Measurements from ENCODE around the gene UBTD2.
"Not testable (repeated sequence)": the region's sequence is repeated elsewhere in the genome, so short reads cannot be mapped to it uniquely, and the experiment has no call there.

The UBTD2 gene, protein sequence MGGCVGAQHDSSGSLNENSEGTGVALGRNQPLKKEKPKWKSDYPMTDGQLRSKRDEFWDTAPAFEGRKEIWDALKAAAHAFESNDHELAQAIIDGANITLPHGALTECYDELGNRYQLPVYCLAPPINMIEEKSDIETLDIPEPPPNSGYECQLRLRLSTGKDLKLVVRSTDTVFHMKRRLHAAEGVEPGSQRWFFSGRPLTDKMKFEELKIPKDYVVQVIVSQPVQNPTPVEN

GRCh38 chr5:172283020-172283861, at the start of gene UBTD2:
TSS of gene UBTD2 (minus strand) at chr5:172283764. CDS start at chr5:172283665, 99 bp downstream.
- Histone ChIP-seq H3K9me3 (replicated peaks in 1 of 11) (peaks cover 0 to 15% (median 9%) of the 10 kb centered on the region in 11 experiments; a peak in 16 of 22 replicates), H3K4me3 (peak within 1 kb of the TSS; percentile 66 to 98 (median 92)), H3K4me1 (peaks cover 25 to 44% (median 36%) of the 10 kb centered on the region in 10 experiments), H3K27me3 (no peaks in the 10 kb centered on the region), H3K9ac (peak within 1 kb of the TSS; percentile 81 to 97 (median 95)), H3K36me3 (peaks cover 7 to 29% (median 18%) of the 10 kb centered on the region in 11 experiments), H3K4me2 (peak within 1 kb of the TSS; percentile 88 to 100 (median 96)), H3K27ac (peak within 1 kb of the TSS; percentile 85 to 95 (median 93)), H4K20me1 (peaks cover 18 to 52% (median 41%) of the 10 kb centered on the region in 11 experiments; a peak in 21 of 22 replicates)
- TF ChIP-seq Cebpa-rat (IDR thresholded peaks at IDR 0.05): no peak

- not testable (repeated sequence) for H4K20me1 ChIP-seq; H3K27ac ChIP-seq; H3K9ac ChIP-seq; H3K27me3 ChIP-seq; H3K36me3 ChIP-seq; H3K4me2 ChIP-seq; H3K4me3 ChIP-seq; H3K9me3 ChIP-seq (replicated peaks in 1 of 11)
- H3K4me1 ChIP-seq: peaks cover 16 to 23% (median 19%) of the 10 kb centered on the region in 10 experiments
These were observed 43.3 kb upstream of the UBTD2 start for GRCh38 chr5:172326901-172327300.

DNA sequence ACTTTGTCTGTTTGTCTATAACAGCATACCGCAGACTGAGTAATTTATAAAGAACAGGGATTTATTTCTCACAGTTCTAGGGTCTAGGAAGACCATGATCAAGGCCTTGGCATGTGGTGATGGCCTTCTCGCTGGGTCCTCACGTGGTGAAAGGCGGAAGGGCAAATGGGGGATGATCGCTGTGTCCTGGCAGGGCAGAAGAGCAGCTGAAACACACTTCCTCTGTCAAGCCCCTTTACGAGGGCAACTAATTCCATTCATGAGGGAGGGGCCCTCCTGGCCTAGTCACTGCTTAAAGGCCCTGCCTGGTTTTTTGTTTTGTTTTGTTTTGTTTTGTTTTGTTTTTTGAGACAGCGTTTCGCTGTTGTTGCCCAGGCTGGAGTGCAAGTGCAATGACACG, 41.9 kb upstream of the UBTD2 start:
- H3K9me3 ChIP-seq (replicated peaks in 1 of 11): no peaks in the 10 kb centered on the region
- TF ChIP-seq Cebpa-rat (IDR thresholded peaks at IDR 0.05): no peak
- no peaks in the 10 kb centered on the region for H3K36me3 ChIP-seq
- H3K27ac ChIP-seq: no peak overlapping the region
- H3K4me3 ChIP-seq: no peak overlapping the region
- H3K27me3 ChIP-seq: no peaks in the 10 kb centered on the region
- H4K20me1 ChIP-seq: 0 out of 22 replicates have a peak, but pooled peaks cover 0 to 3% (median 0%) of the 10 kb centered on the region in 11 experiments
- H3K9ac ChIP-seq: no peak overlapping the region
- H3K4me1 ChIP-seq: peaks cover 19 to 38% (median 33%) of the 10 kb centered on the region in 10 experiments
- no peak overlapping the region for H3K4me2 ChIP-seq

DNA sequence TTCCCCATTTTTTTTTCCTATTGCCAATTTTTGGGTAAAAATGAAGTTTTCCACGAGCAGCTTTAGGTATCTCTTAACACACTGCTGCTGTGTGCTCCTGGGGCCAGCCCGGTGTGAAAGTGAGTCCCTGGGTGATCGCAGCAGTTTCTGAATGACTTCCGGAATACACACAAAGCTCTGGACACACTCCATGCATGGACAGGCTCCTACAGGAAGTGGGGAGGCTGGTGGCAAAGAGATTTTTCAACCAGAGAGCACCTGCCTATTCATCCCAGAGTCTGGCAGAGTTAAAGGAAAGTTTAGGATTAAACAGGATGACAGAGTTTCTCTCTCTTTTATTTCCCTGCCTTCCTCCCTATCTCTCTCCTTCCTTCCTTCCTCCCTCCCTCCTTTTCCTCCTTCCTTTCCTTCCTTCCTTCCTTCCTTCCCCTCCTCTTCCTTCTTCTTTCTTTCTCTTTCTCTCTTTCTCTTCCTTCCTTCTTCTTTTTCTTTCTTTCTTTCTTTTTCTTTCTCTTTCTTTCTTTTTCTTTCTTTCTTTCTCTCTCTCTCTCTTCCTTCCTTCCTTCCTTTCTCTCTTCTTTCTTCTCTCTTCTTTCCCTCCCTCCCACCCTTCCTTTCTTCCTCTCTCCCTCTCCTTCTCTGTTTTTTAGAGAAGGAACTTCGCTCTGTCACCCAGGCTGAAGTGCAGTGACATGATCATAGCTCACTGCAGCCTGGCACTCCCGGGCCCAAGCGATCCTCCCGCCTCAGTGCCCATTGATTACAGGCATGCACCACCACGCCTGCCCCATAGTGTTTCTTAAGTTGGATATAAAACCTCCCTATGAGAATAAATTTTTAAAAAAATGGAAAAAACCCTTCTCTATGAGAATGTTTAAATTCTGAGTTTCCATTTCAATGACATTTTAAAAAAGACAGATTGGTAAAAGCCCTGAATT, 38.7 kb upstream of the UBTD2 start:
- no peak for TF ChIP-seq Cebpa-rat (IDR thresholded peaks at IDR 0.05)
- Histone ChIP-seq H3K36me3 (no peaks in the 10 kb centered on the region), H3K9me3 (replicated peaks in 1 of 11) (no peaks in the 10 kb centered on the region), H3K4me2 (peak overlapping the region; percentile 57 to 87 (median 70)), H3K27ac (peak overlapping the region in 5 of 11 experiments; percentile 4 to 46 (median 36); a peak in 8 of 22 replicates), H4K20me1 (0 out of 22 replicates have a peak, but pooled peaks cover 0 to 3% (median 0%) of the 10 kb centered on the region in 11 experiments), H3K27me3 (no peaks in the 10 kb centered on the region), H3K9ac (peak overlapping the region in 2 of 11 experiments; percentile 44 to 49; a peak in 3 of 22 replicates), H3K4me3 (no peak overlapping the region), H3K4me1 (peaks cover 30 to 54% (median 47%) of the 10 kb centered on the region in 10 experiments)

- no peaks in the 10 kb centered on the region for H3K36me3 ChIP-seq
- no peak overlapping the region for H3K4me3 ChIP-seq
- no peaks in the 10 kb centered on the region for H3K27me3 ChIP-seq
- H3K9ac ChIP-seq: no peak overlapping the region
- H3K4me2 ChIP-seq: peak overlapping the region in 9 of 11 experiments; percentile 67 to 82 (median 70); a peak in 15 of 22 replicates
- H3K27ac ChIP-seq: peak overlapping the region in 2 of 11 experiments; percentile 36 to 46; a peak in 4 of 22 replicates
- H3K4me1 ChIP-seq: peaks cover 30 to 54% (median 47%) of the 10 kb centered on the region in 10 experiments
- H4K20me1 ChIP-seq: 0 out of 22 replicates have a peak, but pooled peaks cover 0 to 3% (median 0%) of the 10 kb centered on the region in 11 experiments
- no peak for TF ChIP-seq Cebpa-rat (IDR thresholded peaks at IDR 0.05)
- H3K9me3 ChIP-seq (replicated peaks in 1 of 11): no peaks in the 10 kb centered on the region
These were observed 38.0 kb upstream of the UBTD2 start for GRCh38 chr5:172321593-172321992.

- peaks cover 30 to 55% (median 48%) of the 10 kb centered on the region in 10 experiments for H3K4me1 ChIP-seq
- TF ChIP-seq Cebpa-rat (IDR thresholded peaks at IDR 0.05): no peak
These were observed 36.3 kb upstream of the UBTD2 start for GRCh38 chr5:172319708-172320441.

DNA sequence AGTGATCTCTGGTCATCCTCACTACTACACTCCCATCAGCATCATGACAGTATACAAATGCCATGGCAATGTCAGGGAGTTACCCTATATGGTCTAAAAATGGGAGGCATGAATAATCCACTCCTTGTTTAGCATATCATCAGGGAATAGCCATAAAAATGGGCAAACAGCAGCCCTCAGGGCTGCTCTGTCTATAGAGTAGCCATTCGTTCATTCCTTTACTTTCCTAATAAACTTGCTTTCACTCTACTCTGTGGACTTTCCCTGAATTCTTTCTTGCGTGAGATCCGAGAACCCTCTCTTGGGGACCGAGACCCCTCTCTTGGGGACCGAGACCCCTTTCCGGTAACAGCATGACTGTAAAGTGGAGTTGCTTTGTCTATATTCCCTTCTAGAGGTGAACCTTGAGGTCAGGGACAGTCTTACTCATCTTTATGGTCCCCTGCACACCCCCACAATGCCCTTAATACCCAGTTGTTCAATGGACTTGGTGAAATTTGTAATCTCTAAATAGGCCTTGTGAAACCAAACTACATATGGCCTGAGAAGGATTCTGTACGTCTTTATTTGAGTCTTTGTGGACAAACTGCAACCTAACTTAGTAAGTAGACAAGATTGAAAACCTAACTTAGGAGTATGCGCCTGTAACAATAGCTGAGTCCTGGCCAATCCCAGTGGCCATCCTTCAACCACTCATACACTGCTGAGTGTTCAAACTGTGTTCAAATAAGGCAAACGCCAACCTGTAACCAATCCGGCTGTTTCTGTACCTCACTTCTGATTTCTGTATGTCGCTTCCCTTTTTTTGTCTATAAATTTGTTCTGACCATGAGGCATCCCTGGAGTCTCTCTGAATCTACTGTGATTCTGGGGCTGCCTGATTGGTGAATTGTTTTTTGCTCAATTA, 32.3 kb upstream of the UBTD2 start:
- no peak for TF ChIP-seq Cebpa-rat (IDR thresholded peaks at IDR 0.05)
- Histone ChIP-seq H3K36me3 (no peaks in the 10 kb centered on the region), H3K4me1 (peaks cover 19 to 34% (median 31%) of the 10 kb centered on the region in 10 experiments), H3K4me3 (no peak overlapping the region), H3K4me2 (no peak overlapping the region), H3K27ac (no peak overlapping the region), H4K20me1 (no peaks in the 10 kb centered on the region), H3K9me3 (replicated peaks in 1 of 11) (no peaks in the 10 kb centered on the region), H3K27me3 (no peaks in the 10 kb centered on the region), H3K9ac (no peak overlapping the region)

More at GRCh38 chr5:172319708-172320441, 36.3 kb upstream of the UBTD2 start:
- peak overlapping the region; percentile 21 to 82 (median 68) for H3K4me2 ChIP-seq
- H3K36me3 ChIP-seq: no peaks in the 10 kb centered on the region
- no peaks in the 10 kb centered on the region for H3K9me3 ChIP-seq (replicated peaks in 1 of 11)
- H4K20me1 ChIP-seq: 0 out of 22 replicates have a peak, but pooled peaks cover 0 to 3% (median 0%) of the 10 kb centered on the region in 11 experiments
- peak overlapping the region in 2 of 11 experiments; percentile 17 to 42; a peak in 4 of 22 replicates for H3K27ac ChIP-seq
- no peak overlapping the region for H3K4me3 ChIP-seq
- no peaks in the 10 kb centered on the region for H3K27me3 ChIP-seq
- H3K9ac ChIP-seq: no peak overlapping the region; a peak in 1 of 22 replicates
